HL-60 (cell line): ENCODE results near the gene LHX1.

Experiments
- DNase-seq, 2 experiments: peaks; one replicate each; pipeline ENCODE4 v3.0.0-alpha.2; 2010 to 2020; ENCODE audit warnings: low read depth in 1 of 2, low spot score in 1 of 2
- H3K27ac ChIP-seq: fragments of 250-450 bp; sonication (Bioruptor Pico); replicated peaks from 2 replicates; pipeline ENCODE4 v1.5.1; 2020; ENCODE audit warnings: mild to moderate bottlenecking, moderate library complexity
- H3K27me3 ChIP-seq: fragments of 250-450 bp; sonication (Bioruptor Pico); 2 replicates; pipeline ENCODE4 v1.5.1; 2021; ENCODE audit warnings: mild to moderate bottlenecking, moderate library complexity; ENCODE audit not compliant: insufficient read depth, poor library complexity, severe bottlenecking
- H3K4me3 ChIP-seq: replicated peaks from 2 replicates; pipeline ENCODE4 v1.5.1; 2011; ENCODE audit warnings: mild to moderate bottlenecking, control low read depth, low read length; ENCODE audit not compliant: insufficient read depth
- GABPA ChIP-seq: IDR thresholded peaks from 2 replicates; pipeline ENCODE4 v1.6.1; 2012; ENCODE audit warnings: low read depth
- POLR2AphosphoS5 ChIP-seq: IDR thresholded peaks from 2 replicates; pipeline ENCODE4 v1.6.1; 2012; ENCODE audit warnings: low read depth
- SPI1 ChIP-seq: IDR thresholded peaks from 2 replicates; pipeline ENCODE4 v1.6.1; 2012; ENCODE audit warnings: low read depth, mild to moderate bottlenecking, borderline replicate concordance
- TF ChIP-seq, protein P1 (sequence below): IDR thresholded peaks from 2 replicates; pipeline ENCODE4 v1.6.1; 2012; ENCODE audit warnings: low read depth; ENCODE audit not compliant: insufficient replicate concordance
- TF ChIP-seq, protein P2 (sequence below): IDR thresholded peaks from one replicate; pipeline ENCODE4 v1.5.1; 2011; ENCODE audit warnings: low read length, control low read depth, inconsistent platforms; ENCODE audit not compliant: insufficient read depth

LHX1 gene

DNA sequence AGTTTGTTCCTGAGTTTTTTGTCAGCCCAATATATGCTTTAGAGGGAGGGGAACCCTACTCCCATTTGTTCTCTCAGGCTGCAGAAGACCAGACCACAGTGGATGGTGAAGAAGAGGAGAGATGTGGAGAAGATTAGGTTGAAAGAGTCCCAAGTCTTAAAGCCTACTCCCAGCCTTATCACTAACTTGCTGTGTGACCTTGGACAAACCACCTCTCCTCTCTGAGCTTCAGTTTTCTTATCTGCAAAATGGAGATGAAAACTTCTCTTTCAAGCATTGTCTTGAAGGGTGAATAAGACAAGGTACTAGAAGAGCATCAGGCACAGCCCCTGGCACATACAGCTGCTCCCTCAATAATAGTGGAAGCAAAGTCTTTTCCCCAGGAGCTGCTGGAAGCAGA, 15.1 kb upstream of the LHX1 start:
- H3K27ac ChIP-seq: no peak overlapping the region
- no peak for DNase-seq
- H3K27me3 ChIP-seq: peaks cover 12% of the 10 kb centered on the region
- H3K4me3 ChIP-seq: no peak overlapping the region
- TF ChIP-seq GABPA (no peak), POLR2AphosphoS5 (no peak), SPI1 (no peak)
- TF ChIP-seq, protein P1, sequence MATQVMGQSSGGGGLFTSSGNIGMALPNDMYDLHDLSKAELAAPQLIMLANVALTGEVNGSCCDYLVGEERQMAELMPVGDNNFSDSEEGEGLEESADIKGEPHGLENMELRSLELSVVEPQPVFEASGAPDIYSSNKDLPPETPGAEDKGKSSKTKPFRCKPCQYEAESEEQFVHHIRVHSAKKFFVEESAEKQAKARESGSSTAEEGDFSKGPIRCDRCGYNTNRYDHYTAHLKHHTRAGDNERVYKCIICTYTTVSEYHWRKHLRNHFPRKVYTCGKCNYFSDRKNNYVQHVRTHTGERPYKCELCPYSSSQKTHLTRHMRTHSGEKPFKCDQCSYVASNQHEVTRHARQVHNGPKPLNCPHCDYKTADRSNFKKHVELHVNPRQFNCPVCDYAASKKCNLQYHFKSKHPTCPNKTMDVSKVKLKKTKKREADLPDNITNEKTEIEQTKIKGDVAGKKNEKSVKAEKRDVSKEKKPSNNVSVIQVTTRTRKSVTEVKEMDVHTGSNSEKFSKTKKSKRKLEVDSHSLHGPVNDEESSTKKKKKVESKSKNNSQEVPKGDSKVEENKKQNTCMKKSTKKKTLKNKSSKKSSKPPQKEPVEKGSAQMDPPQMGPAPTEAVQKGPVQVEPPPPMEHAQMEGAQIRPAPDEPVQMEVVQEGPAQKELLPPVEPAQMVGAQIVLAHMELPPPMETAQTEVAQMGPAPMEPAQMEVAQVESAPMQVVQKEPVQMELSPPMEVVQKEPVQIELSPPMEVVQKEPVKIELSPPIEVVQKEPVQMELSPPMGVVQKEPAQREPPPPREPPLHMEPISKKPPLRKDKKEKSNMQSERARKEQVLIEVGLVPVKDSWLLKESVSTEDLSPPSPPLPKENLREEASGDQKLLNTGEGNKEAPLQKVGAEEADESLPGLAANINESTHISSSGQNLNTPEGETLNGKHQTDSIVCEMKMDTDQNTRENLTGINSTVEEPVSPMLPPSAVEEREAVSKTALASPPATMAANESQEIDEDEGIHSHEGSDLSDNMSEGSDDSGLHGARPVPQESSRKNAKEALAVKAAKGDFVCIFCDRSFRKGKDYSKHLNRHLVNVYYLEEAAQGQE: no peak
- TF ChIP-seq, protein P2, sequence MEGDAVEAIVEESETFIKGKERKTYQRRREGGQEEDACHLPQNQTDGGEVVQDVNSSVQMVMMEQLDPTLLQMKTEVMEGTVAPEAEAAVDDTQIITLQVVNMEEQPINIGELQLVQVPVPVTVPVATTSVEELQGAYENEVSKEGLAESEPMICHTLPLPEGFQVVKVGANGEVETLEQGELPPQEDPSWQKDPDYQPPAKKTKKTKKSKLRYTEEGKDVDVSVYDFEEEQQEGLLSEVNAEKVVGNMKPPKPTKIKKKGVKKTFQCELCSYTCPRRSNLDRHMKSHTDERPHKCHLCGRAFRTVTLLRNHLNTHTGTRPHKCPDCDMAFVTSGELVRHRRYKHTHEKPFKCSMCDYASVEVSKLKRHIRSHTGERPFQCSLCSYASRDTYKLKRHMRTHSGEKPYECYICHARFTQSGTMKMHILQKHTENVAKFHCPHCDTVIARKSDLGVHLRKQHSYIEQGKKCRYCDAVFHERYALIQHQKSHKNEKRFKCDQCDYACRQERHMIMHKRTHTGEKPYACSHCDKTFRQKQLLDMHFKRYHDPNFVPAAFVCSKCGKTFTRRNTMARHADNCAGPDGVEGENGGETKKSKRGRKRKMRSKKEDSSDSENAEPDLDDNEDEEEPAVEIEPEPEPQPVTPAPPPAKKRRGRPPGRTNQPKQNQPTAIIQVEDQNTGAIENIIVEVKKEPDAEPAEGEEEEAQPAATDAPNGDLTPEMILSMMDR: no peak

DNA sequence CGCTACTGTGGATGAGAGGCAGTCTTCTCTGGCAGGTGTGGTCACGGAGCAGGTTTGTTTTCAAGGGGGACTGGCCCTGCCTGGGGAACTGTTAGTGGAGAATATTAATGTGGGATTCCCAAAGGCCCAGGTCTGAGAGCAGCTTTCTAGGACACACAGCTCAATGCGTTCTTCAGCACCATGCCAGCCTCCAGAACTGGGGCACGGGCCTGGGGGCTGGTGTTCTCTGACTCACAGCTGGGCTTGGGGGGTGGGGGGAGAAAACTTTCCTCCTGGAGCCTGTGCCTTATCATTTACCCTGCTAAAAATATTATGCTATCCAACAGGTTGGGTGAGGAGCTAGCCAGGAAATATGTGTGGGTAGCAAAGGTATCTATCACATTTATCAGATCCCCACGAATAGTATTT, 13.5 kb upstream of the LHX1 start:
- no peak for DNase-seq
- Histone ChIP-seq H3K27me3 (peaks cover 20% of the 10 kb centered on the region), H3K27ac (no peak overlapping the region), H3K4me3 (no peak overlapping the region)
- TF ChIP-seq GABPA (no peak), SPI1 (no peak), POLR2AphosphoS5 (no peak)
- TF ChIP-seq, protein P1: no peak
- TF ChIP-seq, protein P2: no peak

DNA sequence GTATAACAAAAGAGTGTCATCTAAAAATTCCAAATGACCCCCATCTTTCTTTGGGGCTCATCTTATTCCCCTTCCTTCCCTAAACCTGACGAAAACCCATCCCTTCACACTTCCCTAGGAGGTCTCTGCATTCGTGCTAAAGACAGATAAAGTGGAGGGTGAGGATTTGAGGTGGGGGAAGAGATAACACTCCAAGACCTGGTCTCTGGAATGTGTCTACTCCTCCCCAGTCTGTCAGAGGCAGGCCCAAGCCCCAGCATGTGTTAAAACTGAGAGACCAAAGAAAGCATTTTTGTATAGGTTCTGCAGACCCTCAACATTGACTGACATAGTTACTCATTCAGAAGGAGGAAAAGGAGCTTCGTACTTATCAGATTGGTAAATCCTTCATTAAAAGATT, 11.0 kb upstream of the LHX1 start:
- no peak for DNase-seq
- TF ChIP-seq, protein P1: no peak
- no peak for TF ChIP-seq POLR2AphosphoS5
- no peak for TF ChIP-seq GABPA
- TF ChIP-seq, protein P2: no peak
- TF ChIP-seq SPI1: no peak
- H3K27ac ChIP-seq: no peak overlapping the region
- H3K27me3 ChIP-seq: peaks cover 33% of the 10 kb centered on the region
- no peak overlapping the region for H3K4me3 ChIP-seq
